ENCODE data around the gene ZG16. TPM values are rescaled to one million over a fixed set of nuclear protein-coding genes. Genes with fewer than 3 reads are reported as not detected.
"Not testable (repeated sequence)": the region's sequence is repeated elsewhere in the genome, so short reads cannot be mapped to it uniquely, and the experiment has no call there.

ZG16 gene
- total and polyA plus RNA-seq, 3 donors from 2014 or later, result 0.12 TPM; not detected in 2

- intact Hi-C loops (cut with DNase I; ENCODE audit: low total_unique reads), result no loop called here
- WGBS, 2 donors, result 55 to 64% methylated on average over 5 of the region's 5 CpGs
Measured at GRCh38 chr16:29736112-29736511, 41.9 kb upstream of the ZG16 start.

GRCh38 chr16:29736764-29737163 is 41.3 kb upstream of the ZG16 start:
- Histone ChIP-seq H3K27ac (no peak overlapping the region), H3K36me3 (ENCODE audit: low read depth, missing control alignments) (no peaks in the 10 kb centered on the region), H3K27me3 (no peaks in the 10 kb centered on the region), H3K4me1 (no peaks in the 10 kb centered on the region), H3K4me3 (no peak overlapping the region), H3K9me3 (no peaks in the 10 kb centered on the region)
- 72 to 81% methylated on average over 6 of the region's 6 CpGs for WGBS, 2 donors
- intact Hi-C loops (cut with DNase I; ENCODE audit: low total_unique reads), result no loop called here
- TF ChIP-seq CTCF (IDR thresholded peaks at IDR 0.05) (no peak), POLR2A (IDR thresholded peaks at IDR 0.05) (no peak)
- DNase-seq, result no peak

More at GRCh38 chr16:29736112-29736511, 41.9 kb upstream of the ZG16 start:
- Histone ChIP-seq H3K4me1 (no peaks in the 10 kb centered on the region), H3K9me3 (no peaks in the 10 kb centered on the region), H3K4me3 (no peak overlapping the region), H3K36me3 (ENCODE audit: low read depth, missing control alignments) (no peaks in the 10 kb centered on the region), H3K27ac (no peak overlapping the region), H3K27me3 (no peaks in the 10 kb centered on the region)
- DNase-seq, result no peak
- TF ChIP-seq CTCF (IDR thresholded peaks at IDR 0.05) (no peak), POLR2A (IDR thresholded peaks at IDR 0.05) (no peak)

- Histone ChIP-seq H3K4me1 (no peaks in the 10 kb centered on the region), H3K9me3 (no peaks in the 10 kb centered on the region), H3K27me3 (no peaks in the 10 kb centered on the region), H3K4me3 (no peak overlapping the region), H3K36me3 (ENCODE audit: low read depth, missing control alignments) (no peaks in the 10 kb centered on the region), H3K27ac (no peak overlapping the region)
- TF ChIP-seq CTCF (IDR thresholded peaks at IDR 0.05) (no peak), POLR2A (IDR thresholded peaks at IDR 0.05) (no peak)
- WGBS, 2 donors, result 71 to 80% methylated on average over 5 of the region's 5 CpGs
- intact Hi-C loops (cut with DNase I; ENCODE audit: low total_unique reads), result no loop called here
- DNase-seq, result no peak
Measured at GRCh38 chr16:29737713-29738112, 40.3 kb upstream of the ZG16 start.

DNA sequence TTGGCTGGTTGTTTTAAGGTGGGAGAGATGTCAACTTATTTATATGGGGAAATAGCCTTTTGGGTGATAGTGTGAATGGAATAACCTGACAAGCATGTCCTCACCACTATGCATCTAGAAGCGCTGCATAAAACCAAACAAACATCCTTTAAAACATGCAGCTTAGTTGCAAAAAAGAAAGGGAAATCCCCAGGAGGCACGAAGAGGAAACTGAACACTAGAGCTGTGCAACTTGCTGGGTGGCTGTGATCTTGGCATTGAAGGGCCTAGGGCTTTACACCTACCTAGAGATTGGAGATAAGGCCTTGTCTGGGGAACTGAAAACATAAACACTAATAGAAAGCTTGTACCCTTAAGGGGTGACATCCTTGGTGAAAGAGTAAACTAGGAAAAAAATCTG is 39.5 kb upstream of the ZG16 start:
- 84 to 94% methylated on average over 2 of the region's 2 CpGs for WGBS, 2 donors
- Histone ChIP-seq H3K36me3 (ENCODE audit: low read depth, missing control alignments) (no peaks in the 10 kb centered on the region), H3K4me1 (no peaks in the 10 kb centered on the region), H3K4me3 (no peak overlapping the region), H3K27me3 (no peaks in the 10 kb centered on the region), H3K9me3 (no peaks in the 10 kb centered on the region), H3K27ac (no peak overlapping the region)
- no peak for DNase-seq
- intact Hi-C loops (cut with DNase I; ENCODE audit: low total_unique reads), result no loop called here
- TF ChIP-seq CTCF (IDR thresholded peaks at IDR 0.05) (no peak), POLR2A (IDR thresholded peaks at IDR 0.05) (no peak)

DNA sequence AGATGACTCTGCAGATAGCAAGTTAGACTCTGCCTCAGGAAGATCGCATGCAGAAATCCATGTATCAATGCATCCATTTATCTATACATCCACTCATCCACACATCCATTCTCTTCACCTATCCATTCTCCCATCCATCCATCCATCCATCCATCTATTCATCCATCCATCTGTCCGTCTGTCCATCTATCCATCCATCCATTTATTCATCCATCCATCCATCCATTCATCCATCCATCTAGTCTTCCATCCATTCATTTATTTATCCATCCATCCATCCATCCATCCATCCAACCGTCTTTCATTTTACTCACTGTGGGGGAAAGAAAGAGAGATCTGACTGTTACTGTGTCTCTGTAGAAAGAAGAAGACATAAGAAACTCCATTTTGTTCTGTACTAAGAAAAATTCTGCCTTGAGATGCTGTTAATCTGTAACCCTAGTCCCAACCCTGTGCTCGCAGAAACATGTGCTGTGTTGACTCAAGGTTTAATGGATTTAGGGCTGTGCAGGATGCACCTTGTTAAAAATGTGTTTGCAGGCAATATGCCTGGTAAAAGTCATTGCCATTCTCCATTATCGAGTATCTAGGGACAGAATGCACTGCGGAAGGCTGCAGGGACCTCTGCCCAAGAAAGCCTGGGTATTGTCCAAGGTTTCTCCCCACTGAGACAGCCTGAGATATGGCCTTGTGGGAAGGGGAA is 38.0 kb upstream of the ZG16 start:
- H3K27me3 ChIP-seq; H3K9me3 ChIP-seq; H3K4me3 ChIP-seq; DNase-seq; H3K27ac ChIP-seq; H3K36me3 ChIP-seq (ENCODE audit: low read depth, missing control alignments); intact Hi-C loops (cut with DNase I; ENCODE audit: low total_unique reads); H3K4me1 ChIP-seq: not testable (repeated sequence)
- WGBS, 2 donors, result 74 to 79% methylated on average over 6 of the region's 6 CpGs

DNA sequence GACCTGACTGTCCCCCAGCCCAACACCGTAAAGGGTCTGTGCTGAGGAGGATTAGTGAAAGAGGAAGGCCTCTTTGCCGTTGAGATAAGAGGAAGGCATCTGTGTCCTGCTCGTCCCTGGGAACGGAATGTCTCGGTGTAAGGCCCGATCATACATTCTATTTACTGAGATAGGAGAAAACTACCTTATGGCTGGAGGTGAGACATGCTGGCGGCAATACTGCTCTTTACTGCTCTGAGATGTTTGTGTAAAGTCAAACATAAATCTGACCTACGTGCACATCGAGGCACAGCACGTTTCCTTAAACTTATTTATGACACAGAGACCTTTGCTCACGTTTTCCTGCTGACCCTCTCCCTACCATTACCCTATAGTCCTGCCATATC is 37.4 kb upstream of the ZG16 start:
- H3K9me3 ChIP-seq; H3K27me3 ChIP-seq; intact Hi-C loops (cut with DNase I; ENCODE audit: low total_unique reads); H3K4me1 ChIP-seq; H3K4me3 ChIP-seq; DNase-seq; H3K27ac ChIP-seq; H3K36me3 ChIP-seq (ENCODE audit: low read depth, missing control alignments): not testable (repeated sequence)
- 53 to 57% methylated on average over 11 of the region's 11 CpGs for WGBS, 2 donors
